K562 (cell line): ENCODE data around the gene LCN12. TPM values are rescaled to one million over a fixed set of nuclear protein-coding genes. Genes with fewer than 3 reads are reported as not detected.

Experiments
- ATAC-seq: fragments of 200-7000 bp; cut with Tn5 transposase; 3 replicates; pipeline ENCODE4 v1.9.1; 2020; ENCODE audit warnings: moderate library complexity
- BruUV-seq: library from RNA; stranded (reverse); fragments of 400-500 nt; replicated peaks from 2 replicates; lab custom pipeline; 2021; lab: Mats Ljungman, UMichigan
- CTCF ChIA-PET: fragments of 300-600 bp; formaldehyde crosslinking; extraction: SDS; loops from one replicate; lab custom pipeline; 2021; ENCODE audit warnings: low intra/inter-chr PET ratio; lab: Yijun Ruan, JAX
- POLR2A ChIA-PET: fragments of 300-600, 350-650 bp; sonication (Branson Sonifier 250); formaldehyde crosslinking; extraction: SDS; loops from one replicate; lab custom pipeline; 2021; ENCODE audit warnings: antibody characterized with exemption, inconsistent platforms; lab: Yijun Ruan, JAX
- DNase-seq, 4 experiments: peaks; one replicate each; pipeline versions ENCODE4 v3.0.0 to v3.0.0-alpha.2; 2011 to 2018; ENCODE audit warnings: low spot score in 3 of 4, mixed read lengths in 3 of 4; ENCODE audit errors: extremely low read depth in 1 of 4
- FAIRE-seq: peaks from 2 replicates; lab custom pipeline; 2011; peaks lifted over from hg19 to GRCh38; lab: Jason Lieb, UNC
- H2AFZ ChIP-seq: 2 replicates; pipeline ENCODE4 v1.6.0; 2011; ENCODE audit warnings: low read depth, low read length, control low read depth, inconsistent platforms
- H3K27ac ChIP-seq: fragments of 200-600 bp; 3 replicates; pipeline ENCODE4 v1.8.0; 2011; ENCODE audit warnings: low read depth, mild to moderate bottlenecking, control low read depth, inconsistent platforms, low read length, moderate library complexity, mixed read lengths; ENCODE audit errors: extremely low read depth
- H3K27me3 ChIP-seq, 2 experiments: fragments of 300-600 bp in 1 of 2; 2 replicates in 1 of 2; 3 replicates in 1 of 2; pipeline versions ENCODE4 v1.6.0 to v1.8.0; 2011; ENCODE audit warnings: inconsistent platforms in 2 of 2, low read length in 2 of 2, mild to moderate bottlenecking in 1 of 2, mixed read lengths in 1 of 2, moderate library complexity in 1 of 2; ENCODE audit not compliant: control insufficient read depth in 2 of 2, insufficient read depth in 2 of 2
- H3K36me3 ChIP-seq: fragments of 300-600 bp; 3 replicates; pipeline ENCODE4 v1.8.0; 2011; ENCODE audit warnings: mild to moderate bottlenecking, low read length, inconsistent platforms; ENCODE audit not compliant: control insufficient read depth, insufficient read depth
- H3K4me1 ChIP-seq, 2 experiments: fragments of 200-600 bp in 1 of 2; replicated peaks in 1 of 2; 2 replicates in 1 of 2; 3 replicates in 1 of 2; pipeline versions ENCODE4 v1.5.1 to v1.8.0; 2011; ENCODE audit warnings: inconsistent platforms in 2 of 2, low read length in 2 of 2, mild to moderate bottlenecking in 1 of 2, mixed read lengths in 1 of 2, moderate library complexity in 1 of 2; ENCODE audit not compliant: control insufficient read depth in 2 of 2, insufficient read depth in 2 of 2
- H3K4me2 ChIP-seq: 2 replicates; pipeline ENCODE4 v1.6.1; 2011; ENCODE audit warnings: low read length, control low read depth, inconsistent platforms, mixed read lengths; ENCODE audit not compliant: insufficient read depth
- H3K4me3 ChIP-seq: fragments of 200-600 bp; sonication (generic), shearing (Covaris generic); 2 replicates; pipeline ENCODE4 v1.5.1; 2016; ENCODE audit warnings: control low read depth, inconsistent platforms
- H3K79me2 ChIP-seq: fragments of 200-600 bp; 3 replicates; pipeline ENCODE4 v1.8.0; 2011; ENCODE audit warnings: low read length, inconsistent platforms; ENCODE audit not compliant: control insufficient read depth, insufficient read depth
- H3K9ac ChIP-seq, 2 experiments: 2 replicates each; pipeline versions ENCODE4 v1.6.0 to v1.6.1; 2011; ENCODE audit warnings: low read depth in 2 of 2, low read length in 2 of 2, control low read depth in 1 of 2, inconsistent platforms in 1 of 2, mild to moderate bottlenecking in 1 of 2, mixed read lengths in 1 of 2; ENCODE audit not compliant: insufficient read depth in 1 of 2
- H3K9me1 ChIP-seq: one replicate; pipeline ENCODE4 v1.6.0; 2011; ENCODE audit warnings: inconsistent platforms, mild to moderate bottlenecking, low read length, moderate library complexity; ENCODE audit not compliant: control insufficient read depth, insufficient read depth
- H3K9me3 ChIP-seq: replicated peaks from 2 replicates; pipeline ENCODE4 v1.5.1; 2011; ENCODE audit warnings: low read depth, low read length, inconsistent platforms; ENCODE audit not compliant: control insufficient read depth, insufficient read depth
- H4K20me1 ChIP-seq: replicated peaks from 2 replicates; pipeline ENCODE4 v1.6.1; 2011; ENCODE audit warnings: low read length, inconsistent platforms, mixed read lengths; ENCODE audit not compliant: control insufficient read depth, insufficient read depth
- BMI1 ChIP-seq: fragments of 150-350 bp; IDR thresholded peaks from 2 replicates; pipeline ENCODE4 v1.6.1; 2014; ENCODE audit warnings: low read length
- C11orf30 ChIP-seq: fragments of 450-650 bp; IDR thresholded peaks from 2 replicates; pipeline ENCODE4 v1.6.1; 2016; ENCODE audit warnings: low read depth, mild to moderate bottlenecking
- ETS2 ChIP-seq: IDR thresholded peaks from 2 replicates; pipeline ENCODE4 v1.6.1; 2016; ENCODE audit warnings: borderline replicate concordance, missing genetic modification characterization, mild to moderate bottlenecking, moderate library complexity, missing compliant biosample characterization; ENCODE audit not compliant: poor library complexity, severe bottlenecking
- FOSL1 ChIP-seq: fragments of 200-800 bp; sonication (Bioruptor generic); conservative IDR thresholded peaks from 2 replicates; pipeline ENCODE4 v1.6.1; 2016; ENCODE audit warnings: missing genetic modification characterization, missing compliant biosample characterization
- HDGF ChIP-seq: fragments of 450-650 bp; IDR thresholded peaks from 2 replicates; pipeline ENCODE4 v1.6.1; 2016
- JUND ChIP-seq, 2 experiments: IDR thresholded peaks; 2 replicates in 1 of 2; 3 replicates in 1 of 2; pipeline ENCODE4 v1.6.1; 2011; ENCODE audit warnings: borderline replicate concordance in 2 of 2, low read depth in 2 of 2, low read length in 2 of 2, improper control_type of control experiment in 1 of 2, missing biosample characterization in 1 of 2, missing genetic modification characterization in 1 of 2, missing genetic modification reagents in 1 of 2
- L3MBTL2 ChIP-seq: fragments of 450-650 bp; IDR thresholded peaks from 2 replicates; pipeline ENCODE4 v1.6.1; 2016; ENCODE audit warnings: mild to moderate bottlenecking, moderate library complexity
- MAFG ChIP-seq: fragments of 450-650 bp; conservative IDR thresholded peaks from 2 replicates; pipeline ENCODE4 v1.6.1; 2016; ENCODE audit warnings: missing genetic modification characterization, missing compliant biosample characterization
- MAFK ChIP-seq: IDR thresholded peaks from 2 replicates; pipeline ENCODE4 v1.6.1; 2011; ENCODE audit warnings: low read length, improper control_type of control experiment
- RAD51 ChIP-seq: fragments of 450-650 bp; IDR thresholded peaks from 2 replicates; pipeline ENCODE4 v1.7.1; 2016; ENCODE audit warnings: low read depth, mild to moderate bottlenecking, borderline replicate concordance
- SMARCA4 ChIP-seq: fragments of 450-650 bp; IDR thresholded peaks from 2 replicates; pipeline ENCODE4 v1.6.1; 2016
- SUPT5H ChIP-seq: fragments of 450-650 bp; IDR thresholded peaks from 2 replicates; pipeline ENCODE4 v1.6.1; 2016
- TOE1 ChIP-seq, 2 experiments: fragments of 450-650 bp in 1 of 2; sonication (generic) in 1 of 2; formaldehyde crosslinking in 1 of 2; IDR thresholded peaks; 2 replicates each; pipeline versions ENCODE4 v1.7.1 to v1.8.0; 2016 to 2022; ENCODE audit warnings: borderline replicate concordance in 2 of 2, mild to moderate bottlenecking in 2 of 2, antibody characterized with exemption in 1 of 2, inconsistent platforms in 1 of 2, low read depth in 1 of 2, missing genetic modification reagents in 1 of 2, moderate library complexity in 1 of 2
- TRIM28 ChIP-seq: fragments of 450-650 bp; IDR thresholded peaks from 2 replicates; pipeline ENCODE4 v1.6.1; 2017
- ZFP30 ChIP-seq: fragments of 250-450 bp; sonication (Bioruptor Pico); IDR thresholded peaks from 2 replicates; pipeline ENCODE4 v1.8.0; 2022; ENCODE audit warnings: moderate library complexity, mild to moderate bottlenecking, inconsistent platforms, borderline replicate concordance
- WGBS: fragments of 100-300 bp; shearing (Covaris generic); methylation state at CpG from one replicate; pipeline ENCODE4 v1.1.6; 2016; ENCODE audit warnings: low coverage, mixed read lengths; ENCODE audit not compliant: insufficient coverage; ENCODE audit errors: missing lambda C conversion rate; 5-methylcytosine and 5-hydroxymethylcytosine counted together
- in situ Hi-C: fragments of 300-500 bp; cut with MboI; formaldehyde crosslinking; loops from 4 replicates; pipeline ENCODE4 v1.15.0; 2018; ENCODE audit warnings: inconsistent platforms, mixed read lengths
- intact Hi-C: fragments of 100-400 bp; cut with micrococcal nuclease; formaldehyde crosslinking; loops from 2 replicates; pipeline ENCODE4 v1.14.2; 2022
- polyA plus RNA-seq, 8 experiments: library from polyadenylated mRNA; depleted of rRNA in 4 of 8; stranded (reverse) in 5 of 8; unstranded in 3 of 8; fragments of >200 nt; fragmentation: Nextera tagmentation in 2 of 8; fragmentation: Illumina TruSeq in 1 of 8; extraction: Ambion mirVana in 2 of 8; extraction: Trizol in 1 of 8; gene quantifications; 2 replicates each; pipeline versions ENCODE4 v1.2.1 to v1.2.3, GENCODE V29; 2011 to 2014; ENCODE audit warnings: inconsistent platforms in 1 of 8, missing spikeins in 1 of 8
- total RNA-seq, 7 experiments: library from RNA; depleted of rRNA in 6 of 7; stranded (reverse); fragments of >200 nt in 6 of 7; fragmentation: Illumina TruSeq in 2 of 7; extraction: Trizol in 2 of 7; gene quantifications; 2 replicates each; pipeline versions ENCODE4 v1.2.1 to v1.2.3, GENCODE V29; 2011 to 2021; ENCODE audit warnings: low replicate concordance in 1 of 7
- TF ChIP-seq, protein P1 (sequence below): fragments of 200-800 bp; sonication (Bioruptor generic); IDR thresholded peaks from 2 replicates; pipeline ENCODE4 v1.6.1; 2017; ENCODE audit warnings: missing genetic modification characterization, missing compliant biosample characterization
- TF ChIP-seq, protein P2 (sequence below): fragments of 250-450 bp; sonication (Bioruptor Pico); IDR thresholded peaks from 2 replicates; pipeline ENCODE4 v1.8.0; 2022; ENCODE audit warnings: moderate library complexity, mild to moderate bottlenecking, inconsistent platforms
- TF ChIP-seq, protein P3 (sequence below), 2 experiments: fragments of 450-650 bp; IDR thresholded peaks; 2 replicates each; pipeline ENCODE4 v1.6.1; 2016

LCN12 gene
- total and polyA plus RNA-seq, 9 of the 15 experiments (the other 6 are each of a cell fraction or from before 2014, with no cell fraction given), result 0.05 TPM; not detected in 8

DNA sequence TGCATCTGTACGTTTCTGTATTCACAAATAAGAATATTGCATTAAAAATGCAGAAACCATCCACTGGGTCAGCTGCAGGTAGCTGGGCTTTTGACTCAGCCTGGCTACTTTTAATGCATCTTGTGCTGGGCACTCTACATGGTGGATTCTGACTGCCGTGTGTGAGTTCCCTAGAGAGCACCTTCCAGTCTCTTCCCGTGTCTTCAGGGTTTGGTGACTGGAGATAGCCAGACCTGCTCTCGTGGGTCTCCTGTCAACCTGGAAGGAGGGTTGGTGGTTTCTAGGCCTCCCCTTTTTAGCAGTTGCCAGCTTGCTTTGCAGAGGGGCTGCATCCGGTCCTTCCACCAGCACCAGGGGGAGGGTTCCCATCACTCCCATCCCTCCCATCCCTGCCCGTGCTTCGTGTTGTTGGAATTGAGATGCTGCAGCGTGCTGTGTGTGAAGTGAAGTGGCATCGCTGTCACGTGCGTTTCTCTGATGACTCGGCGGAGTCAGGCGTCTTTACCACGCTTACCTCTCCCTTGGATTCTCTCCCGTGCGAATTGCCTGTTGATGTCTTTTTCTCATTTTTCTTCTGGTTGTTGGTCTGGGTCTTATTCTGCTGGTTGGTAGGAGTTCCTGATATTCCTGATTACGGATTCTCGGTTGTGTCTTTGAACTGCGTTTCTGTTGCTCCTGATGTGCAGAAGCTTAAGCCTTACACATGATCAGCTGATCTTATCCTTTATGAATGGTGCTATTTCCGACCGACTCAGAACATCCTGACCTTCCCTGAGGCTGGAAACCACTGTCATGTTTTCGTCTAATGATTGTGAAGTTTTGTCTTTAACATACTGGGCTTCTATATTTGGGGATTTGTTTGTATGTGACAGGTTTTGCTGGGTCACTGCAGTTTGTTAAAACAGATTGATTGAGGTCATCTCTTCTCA is 24.5 kb upstream of the LCN12 start:
- Histone ChIP-seq H3K9ac (peak overlapping the region in 1 of 2 experiments; percentile 37; a peak in 1 of 4 replicates), H3K4me3 (no peak overlapping the region), H2AFZ (no peak overlapping the region), H4K20me1 (peaks cover 4% of the 10 kb centered on the region; the same call in 1 of the 2 replicates), H3K27ac (peak overlapping the region; percentile 32; the same call in 1 of the 3 replicates), H3K9me3 (no peaks in the 10 kb centered on the region), H3K36me3 (peaks cover 68% of the 10 kb centered on the region; the same call in 2 of the 3 replicates), H3K4me2 (no peak overlapping the region), H3K79me2 (no peaks in the 10 kb centered on the region), H3K9me1 (no peaks in the 10 kb centered on the region), H3K27me3 (no peaks in the 10 kb centered on the region), H3K4me1 (peaks cover 10 to 31% of the 10 kb centered on the region in 2 experiments; a peak in 4 of 5 replicates)
- WGBS, result 43% methylated on average over 21 of the region's 23 CpGs
- DNase-seq, result no peak
- intact Hi-C loops, result no loop called here
- peak; percentile 24 for ATAC-seq
- ChIA-PET POLR2A (interaction anchor here (0.6 to 3.2 kb wide), 3 partner anchors 9 to 98 kb away, joined by 3 to 19 read pairs (median 4); no protein-coding TSS in a partner anchor), CTCF (no interaction called here)
- in situ Hi-C loops, result no loop called here
- TSS peak; percentile 33 for BruUV-seq
- peak; percentile 54 for FAIRE-seq
- no peak for TF ChIP-seq ETS2 (tag)
- peak; percentile 27; the same call in 1 of the 2 replicates for TF ChIP-seq RAD51
- TF ChIP-seq C11orf30, result peak; percentile 67
- 0 out of 2 replicates have a peak, but pooled peaks have one; percentile 21 for TF ChIP-seq SMARCA4
- 0 out of 2 replicates have a peak, but pooled peaks have one; percentile 26 for TF ChIP-seq MAFK
- TF ChIP-seq TRIM28, result no peak
- peak; percentile 64; the same call in 1 of the 2 replicates for TF ChIP-seq HDGF
- no peak for TF ChIP-seq JUND (IDR thresholded peaks at IDR 0.05; ENCODE audit: borderline replicate concordance, low read depth, low read length)
- TF ChIP-seq JUND (tag; IDR thresholded peaks at IDR 0.05; ENCODE audit: borderline replicate concordance, low read depth, low read length), result peak; percentile 14; the same call in 1 of the 3 replicates
- TF ChIP-seq L3MBTL2, result peak; percentile 81
- TF ChIP-seq, protein P1, sequence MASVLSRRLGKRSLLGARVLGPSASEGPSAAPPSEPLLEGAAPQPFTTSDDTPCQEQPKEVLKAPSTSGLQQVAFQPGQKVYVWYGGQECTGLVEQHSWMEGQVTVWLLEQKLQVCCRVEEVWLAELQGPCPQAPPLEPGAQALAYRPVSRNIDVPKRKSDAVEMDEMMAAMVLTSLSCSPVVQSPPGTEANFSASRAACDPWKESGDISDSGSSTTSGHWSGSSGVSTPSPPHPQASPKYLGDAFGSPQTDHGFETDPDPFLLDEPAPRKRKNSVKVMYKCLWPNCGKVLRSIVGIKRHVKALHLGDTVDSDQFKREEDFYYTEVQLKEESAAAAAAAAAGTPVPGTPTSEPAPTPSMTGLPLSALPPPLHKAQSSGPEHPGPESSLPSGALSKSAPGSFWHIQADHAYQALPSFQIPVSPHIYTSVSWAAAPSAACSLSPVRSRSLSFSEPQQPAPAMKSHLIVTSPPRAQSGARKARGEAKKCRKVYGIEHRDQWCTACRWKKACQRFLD (CRISPR knock-in tag), result no peak
- peak; percentile 22; the same call in 1 of the 2 replicates for TF ChIP-seq SUPT5H
- TF ChIP-seq BMI1, result no peak
- TF ChIP-seq TOE1 (IDR thresholded peaks at IDR 0.05; ENCODE audit: borderline replicate concordance), result peak; percentile 48; the same call in 1 of the 2 replicates
- no peak for TF ChIP-seq TOE1 (CRISPR knock-in tag; IDR thresholded peaks at IDR 0.05; ENCODE audit: borderline replicate concordance, low read depth)
- TF ChIP-seq ZFP30, result no peak
- TF ChIP-seq, protein P2, sequence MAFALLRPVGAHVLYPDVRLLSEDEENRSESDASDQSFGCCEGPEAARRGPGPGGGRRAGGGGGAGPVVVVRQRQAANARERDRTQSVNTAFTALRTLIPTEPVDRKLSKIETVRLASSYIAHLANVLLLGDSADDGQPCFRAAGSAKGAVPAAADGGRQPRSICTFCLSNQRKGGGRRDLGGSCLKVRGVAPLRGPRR (CRISPR knock-in tag), result no peak
- peak; percentile 65 for TF ChIP-seq MAFG (tag)
- TF ChIP-seq, protein P3, sequence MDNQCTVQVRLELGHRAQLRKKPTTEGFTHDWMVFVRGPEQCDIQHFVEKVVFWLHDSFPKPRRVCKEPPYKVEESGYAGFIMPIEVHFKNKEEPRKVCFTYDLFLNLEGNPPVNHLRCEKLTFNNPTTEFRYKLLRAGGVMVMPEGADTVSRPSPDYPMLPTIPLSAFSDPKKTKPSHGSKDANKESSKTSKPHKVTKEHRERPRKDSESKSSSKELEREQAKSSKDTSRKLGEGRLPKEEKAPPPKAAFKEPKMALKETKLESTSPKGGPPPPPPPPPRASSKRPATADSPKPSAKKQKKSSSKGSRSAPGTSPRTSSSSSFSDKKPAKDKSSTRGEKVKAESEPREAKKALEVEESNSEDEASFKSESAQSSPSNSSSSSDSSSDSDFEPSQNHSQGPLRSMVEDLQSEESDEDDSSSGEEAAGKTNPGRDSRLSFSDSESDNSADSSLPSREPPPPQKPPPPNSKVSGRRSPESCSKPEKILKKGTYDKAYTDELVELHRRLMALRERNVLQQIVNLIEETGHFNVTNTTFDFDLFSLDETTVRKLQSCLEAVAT (IDR thresholded peaks at IDR 0.05), result peak in 1 of 2 experiments; percentile 58; a peak in 2 of 4 replicates
- TF ChIP-seq FOSL1, result peak; percentile 78
